Prostate gland (tissue), 2 donors: ENCODE data around the gene MACC1.

Experiments
- POLR2A ChIP-seq: fragments of 450-650 bp; IDR thresholded peaks from one replicate; pipeline ENCODE4 v1.6.1; 2016; ENCODE audit warnings: antibody characterized with exemption, mild to moderate bottlenecking
- POLR2AphosphoS5 ChIP-seq: sonication (generic); formaldehyde crosslinking; IDR thresholded peaks from one replicate; pipeline ENCODE4 v1.6.1; 2017; ENCODE audit warnings: antibody characterized with exemption
- TF ChIP-seq, protein P1 (sequence below), 4 experiments: fragments of 200-600 bp in 2 of 4; fragments of 450-650 bp in 2 of 4; sonication (generic) in 2 of 4; IDR thresholded peaks; 1 replicate in 3 of 4; 2 replicates in 1 of 4; pipeline ENCODE4 v1.5.1; 2016 to 2019; ENCODE audit warnings: antibody characterized with exemption in 4 of 4, mild to moderate bottlenecking in 2 of 4, moderate library complexity in 2 of 4

GRCh38 chr7:20236790-20237189 lies 19.6 kb upstream of the MACC1 start:
- TF ChIP-seq POLR2A (no peak), POLR2AphosphoS5 (no peak)
- TF ChIP-seq, protein P1, sequence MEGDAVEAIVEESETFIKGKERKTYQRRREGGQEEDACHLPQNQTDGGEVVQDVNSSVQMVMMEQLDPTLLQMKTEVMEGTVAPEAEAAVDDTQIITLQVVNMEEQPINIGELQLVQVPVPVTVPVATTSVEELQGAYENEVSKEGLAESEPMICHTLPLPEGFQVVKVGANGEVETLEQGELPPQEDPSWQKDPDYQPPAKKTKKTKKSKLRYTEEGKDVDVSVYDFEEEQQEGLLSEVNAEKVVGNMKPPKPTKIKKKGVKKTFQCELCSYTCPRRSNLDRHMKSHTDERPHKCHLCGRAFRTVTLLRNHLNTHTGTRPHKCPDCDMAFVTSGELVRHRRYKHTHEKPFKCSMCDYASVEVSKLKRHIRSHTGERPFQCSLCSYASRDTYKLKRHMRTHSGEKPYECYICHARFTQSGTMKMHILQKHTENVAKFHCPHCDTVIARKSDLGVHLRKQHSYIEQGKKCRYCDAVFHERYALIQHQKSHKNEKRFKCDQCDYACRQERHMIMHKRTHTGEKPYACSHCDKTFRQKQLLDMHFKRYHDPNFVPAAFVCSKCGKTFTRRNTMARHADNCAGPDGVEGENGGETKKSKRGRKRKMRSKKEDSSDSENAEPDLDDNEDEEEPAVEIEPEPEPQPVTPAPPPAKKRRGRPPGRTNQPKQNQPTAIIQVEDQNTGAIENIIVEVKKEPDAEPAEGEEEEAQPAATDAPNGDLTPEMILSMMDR (IDR thresholded peaks at IDR 0.05) = no peak
